Astrocyte (in vitro differentiated cells and primary cell): Measurements from ENCODE around the gene STBD1.

ENCODE experiments used
- CTCF ChIP-seq: IDR thresholded peaks from 2 replicates; pipeline ENCODE4 v1.5.1; 2011; ENCODE audit warnings: low read depth, mild to moderate bottlenecking, inconsistent platforms, low read length, moderate library complexity; ENCODE audit not compliant: insufficient read depth
- EZH2 ChIP-seq: IDR thresholded peaks from 2 replicates; pipeline ENCODE4 v1.6.1; 2012; ENCODE audit warnings: mild to moderate bottlenecking, low read length, inconsistent platforms; ENCODE audit not compliant: insufficient read depth

GRCh38 chr4:76354517-76355473 lies 48.3 kb downstream of the STBD1 start:
- TF ChIP-seq CTCF (no peak), EZH2 (no peak)
